Measurements from ENCODE around the gene SEPTIN3.
"Not testable (repeated sequence)": the region's sequence is repeated elsewhere in the genome, so short reads cannot be mapped to it uniquely, and the experiment has no call there.

SEPTIN3 gene

GRCh38 chr22:41934284-41935014, 34.8 kb upstream of the SEPTIN3 start:
- H3K36me3 ChIP-seq (ENCODE audit: insufficient read depth, low read length): peaks cover 4% of the 10 kb centered on the region; the same call in 1 of the 2 replicates
- no peaks in the 10 kb centered on the region for H3K4me1 ChIP-seq (ENCODE audit: insufficient read depth, low read length)
- no peak overlapping the region for H3K9ac ChIP-seq (ENCODE audit: low read depth, low read length)
- no peaks in the 10 kb centered on the region for H3K9me3 ChIP-seq (ENCODE audit: control insufficient read depth, insufficient read depth, low read length)

GRCh38 chr22:41935015-41935351, 34.3 kb upstream of the SEPTIN3 start:
- peaks cover 4% of the 10 kb centered on the region; the same call in 1 of the 2 replicates for H3K36me3 ChIP-seq (ENCODE audit: insufficient read depth, low read length)
- H3K9me3 ChIP-seq (ENCODE audit: control insufficient read depth, insufficient read depth, low read length): no peaks in the 10 kb centered on the region
- no peaks in the 10 kb centered on the region for H3K4me1 ChIP-seq (ENCODE audit: insufficient read depth, low read length)
- H3K9ac ChIP-seq (ENCODE audit: low read depth, low read length): no peak overlapping the region

- Histone ChIP-seq H3K36me3 (ENCODE audit: insufficient read depth, low read length) (peaks cover 4% of the 10 kb centered on the region; the same call in 1 of the 2 replicates), H3K4me1 (ENCODE audit: insufficient read depth, low read length) (no peaks in the 10 kb centered on the region), H3K9ac (ENCODE audit: low read depth, low read length) (no peak overlapping the region), H3K9me3 (ENCODE audit: control insufficient read depth, insufficient read depth, low read length) (no peaks in the 10 kb centered on the region)
These were observed 33.7 kb upstream of the SEPTIN3 start for GRCh38 chr22:41935509-41935908.

GRCh38 chr22:41936894-41937169, 32.4 kb upstream of the SEPTIN3 start:
- no peaks in the 10 kb centered on the region for H3K4me1 ChIP-seq (ENCODE audit: insufficient read depth, low read length)
- H3K9ac ChIP-seq (ENCODE audit: low read depth, low read length): no peak overlapping the region

GRCh38 chr22:41939981-41940831, 29.0 kb upstream of the SEPTIN3 start:
- peaks cover 10% of the 10 kb centered on the region; the same call in 1 of the 2 replicates for H3K4me1 ChIP-seq (ENCODE audit: insufficient read depth, low read length)

More at GRCh38 chr22:41936894-41937169, 32.4 kb upstream of the SEPTIN3 start:
- Histone ChIP-seq H3K9me3 (ENCODE audit: control insufficient read depth, insufficient read depth, low read length) (no peaks in the 10 kb centered on the region), H3K36me3 (ENCODE audit: insufficient read depth, low read length) (peaks cover 4% of the 10 kb centered on the region; the same call in 1 of the 2 replicates)

GRCh38 chr22:41940832-41941765, 28.1 kb upstream of the SEPTIN3 start:
- peaks cover 14% of the 10 kb centered on the region for H3K36me3 ChIP-seq (ENCODE audit: insufficient read depth, low read length)
- no peak overlapping the region for H3K9ac ChIP-seq (ENCODE audit: low read depth, low read length)
- H3K9me3 ChIP-seq (ENCODE audit: control insufficient read depth, insufficient read depth, low read length): no peaks in the 10 kb centered on the region
- H3K4me1 ChIP-seq (ENCODE audit: insufficient read depth, low read length): peaks cover 10% of the 10 kb centered on the region; the same call in 1 of the 2 replicates

More at GRCh38 chr22:41939981-41940831, 29.0 kb upstream of the SEPTIN3 start:
- Histone ChIP-seq H3K36me3 (ENCODE audit: insufficient read depth, low read length) (peaks cover 14% of the 10 kb centered on the region), H3K9ac (ENCODE audit: low read depth, low read length) (no peak overlapping the region), H3K9me3 (ENCODE audit: control insufficient read depth, insufficient read depth, low read length) (no peaks in the 10 kb centered on the region)

GRCh38 chr22:41943661-41944209, 25.5 kb upstream of the SEPTIN3 start:
- H3K4me1 ChIP-seq (ENCODE audit: insufficient read depth, low read length): peaks cover 10% of the 10 kb centered on the region; the same call in 1 of the 2 replicates
- no peak overlapping the region for H3K9ac ChIP-seq (ENCODE audit: low read depth, low read length)
- H3K9me3 ChIP-seq (ENCODE audit: control insufficient read depth, insufficient read depth, low read length): no peaks in the 10 kb centered on the region
- peaks cover 10% of the 10 kb centered on the region for H3K36me3 ChIP-seq (ENCODE audit: insufficient read depth, low read length)

GRCh38 chr22:41946629-41947423, 22.4 kb upstream of the SEPTIN3 start, which contains the start of gene CENPM:
CENPM (minus strand) TSS chr22:41947152; CDS start chr22:41947076, 76 bp downstream.
- Histone ChIP-seq H3K4me1 (ENCODE audit: insufficient read depth, low read length) (peaks cover 10% of the 10 kb centered on the region), H3K9me3 (ENCODE audit: control insufficient read depth, insufficient read depth, low read length) (no peaks in the 10 kb centered on the region), H3K36me3 (ENCODE audit: insufficient read depth, low read length) (peaks cover 10% of the 10 kb centered on the region), H3K9ac (ENCODE audit: low read depth, low read length) (peak within 1 kb of the TSS; percentile 65)

GRCh38 chr22:41947424-41948080, 21.7 kb upstream of the SEPTIN3 start:
- peak overlapping the region; percentile 65 for H3K9ac ChIP-seq (ENCODE audit: low read depth, low read length)
- peaks cover 10% of the 10 kb centered on the region for H3K4me1 ChIP-seq (ENCODE audit: insufficient read depth, low read length)
- peaks cover 10% of the 10 kb centered on the region for H3K36me3 ChIP-seq (ENCODE audit: insufficient read depth, low read length)
- no peaks in the 10 kb centered on the region for H3K9me3 ChIP-seq (ENCODE audit: control insufficient read depth, insufficient read depth, low read length)

GRCh38 chr22:41948142-41948541, 21.1 kb upstream of the SEPTIN3 start:
- H3K9me3 ChIP-seq (ENCODE audit: control insufficient read depth, insufficient read depth, low read length): no peaks in the 10 kb centered on the region
- peaks cover 7% of the 10 kb centered on the region for H3K36me3 ChIP-seq (ENCODE audit: insufficient read depth, low read length)
- H3K9ac ChIP-seq (ENCODE audit: low read depth, low read length): no peak overlapping the region
- H3K4me1 ChIP-seq (ENCODE audit: insufficient read depth, low read length): peaks cover 12% of the 10 kb centered on the region

GRCh38 chr22:41948928-41949296, 20.3 kb upstream of the SEPTIN3 start:
- H3K9me3 ChIP-seq (ENCODE audit: control insufficient read depth, insufficient read depth, low read length); H3K9ac ChIP-seq (ENCODE audit: low read depth, low read length); H3K4me1 ChIP-seq (ENCODE audit: insufficient read depth, low read length); H3K36me3 ChIP-seq (ENCODE audit: insufficient read depth, low read length): not testable (repeated sequence)

GRCh38 chr22:41949297-41949965, 19.8 kb upstream of the SEPTIN3 start:
- Histone ChIP-seq H3K4me1 (ENCODE audit: insufficient read depth, low read length) (peaks cover 5% of the 10 kb centered on the region; the same call in 1 of the 2 replicates), H3K9me3 (ENCODE audit: control insufficient read depth, insufficient read depth, low read length) (no peaks in the 10 kb centered on the region), H3K9ac (ENCODE audit: low read depth, low read length) (no peak overlapping the region), H3K36me3 (ENCODE audit: insufficient read depth, low read length) (peaks cover 3% of the 10 kb centered on the region; the same call in 1 of the 2 replicates)
